CD4-positive, alpha-beta T cell (primary cell): ENCODE results near the gene CTNNA3. TPM values are rescaled to one million over a fixed set of nuclear protein-coding genes. Genes with fewer than 3 reads are reported as not detected.

ENCODE experiments used
- ATAC-seq: fragments of 200-7000 bp; cut with Tn5 transposase; one replicate; pipeline ENCODE4 v1.10.0; 2022; ENCODE audit warnings: mild to moderate bottlenecking; ENCODE audit not compliant: poor library complexity
- CTCF ChIA-PET: fragments of 350-600 bp; sonication (Branson Sonifier 250); formaldehyde crosslinking; loops from one replicate; lab custom pipeline; 2021; ENCODE audit warnings: antibody characterized with exemption, inconsistent platforms; lab: Charles Lee
- POLR2A ChIA-PET: fragments of 350-600 bp; sonication (Branson Sonifier 250); formaldehyde crosslinking; loops from one replicate; lab custom pipeline; 2021; ENCODE audit warnings: antibody characterized with exemption, inconsistent platforms; lab: Charles Lee
- DNase-seq, 14 experiments: peaks; one replicate each; pipeline ENCODE4 v3.0.0-alpha.2; 2013 to 2020; ENCODE audit warnings: mixed read lengths in 2 of 14
- H3K27ac ChIP-seq, 2 donors: one replicate each; pipeline versions ENCODE4 v1.5.1 to v1.7.0; 2013; ENCODE audit warnings: low read length in 2 of 2, low read depth in 1 of 2, mild to moderate bottlenecking in 1 of 2
- H3K27me3 ChIP-seq, 2 experiments: 1 replicate in 1 of 2; 2 replicates in 1 of 2; pipeline versions ENCODE4 v1.6.1 to v1.7.0; 2013; ENCODE audit warnings: low read length in 2 of 2, control low read depth in 1 of 2, mild to moderate bottlenecking in 1 of 2, moderate library complexity in 1 of 2; ENCODE audit not compliant: insufficient read depth in 2 of 2, control insufficient read depth in 1 of 2
- H3K36me3 ChIP-seq: one replicate; pipeline ENCODE4 v1.6.1; 2013; ENCODE audit warnings: low read length, control low read depth; ENCODE audit not compliant: insufficient read depth
- H3K4me1 ChIP-seq: one replicate; pipeline ENCODE4 v1.6.1; 2013; ENCODE audit warnings: low read length, control low read depth; ENCODE audit not compliant: insufficient read depth
- H3K4me3 ChIP-seq: one replicate; pipeline ENCODE4 v1.5.1; 2013; ENCODE audit warnings: mild to moderate bottlenecking, low read length, moderate library complexity
- H3K9me3 ChIP-seq, 2 experiments: 1 replicate in 1 of 2; 2 replicates in 1 of 2; pipeline versions ENCODE4 v1.6.1 to v1.7.0; 2013; ENCODE audit warnings: low read length in 2 of 2, mild to moderate bottlenecking in 2 of 2, control low read depth in 1 of 2, moderate library complexity in 1 of 2; ENCODE audit not compliant: control insufficient read depth in 1 of 2, insufficient read depth in 1 of 2
- H3K27ac Mint-ChIP-seq: one replicate; pipeline ENCODE4 v1.8.0; 2020; ENCODE audit warnings: mixed read lengths
- H3K27me3 Mint-ChIP-seq: one replicate; pipeline ENCODE4 v1.8.0; 2021; ENCODE audit warnings: mixed read lengths
- H3K36me3 Mint-ChIP-seq: one replicate; pipeline ENCODE4 v1.8.0; 2021; ENCODE audit warnings: low read depth, mixed read lengths
- H3K4me1 Mint-ChIP-seq: one replicate; pipeline ENCODE4 v1.8.0; 2021; ENCODE audit warnings: low read depth, mixed read lengths
- H3K4me3 Mint-ChIP-seq: one replicate; pipeline ENCODE4 v1.8.0; 2020; ENCODE audit warnings: mild to moderate bottlenecking, mixed read lengths
- H3K9me3 Mint-ChIP-seq: one replicate; pipeline ENCODE4 v1.8.0; 2020; ENCODE audit warnings: mixed read lengths
- intact Hi-C, 2 experiments: fragments of 100-400 bp; cut with DNase I in 1 of 2; cut with micrococcal nuclease in 1 of 2; formaldehyde crosslinking; loops; one replicate each; pipeline versions ENCODE4 v1.15.1 to v1.9.0; 2023 to 2025; cut with DNase I, micrococcal nuclease
- total RNA-seq, 174 experiments: library from RNA in 2 of 174; stranded (reverse) in 2 of 174; gene quantifications; one replicate each; pipeline ENCODE4 v1.2.3 and lab custom pipeline; 2021 to 2026
- TF ChIP-seq, protein P1 (sequence below): fragments of 200-600 bp; IDR thresholded peaks from one replicate; pipeline ENCODE4 v1.8.0; 2022; ENCODE audit warnings: antibody characterized with exemption, mild to moderate bottlenecking

Gene CTNNA3
- total RNA-seq, 2 experiments from 2014 or later: 0.80 TPM; not detected in 1

DNA sequence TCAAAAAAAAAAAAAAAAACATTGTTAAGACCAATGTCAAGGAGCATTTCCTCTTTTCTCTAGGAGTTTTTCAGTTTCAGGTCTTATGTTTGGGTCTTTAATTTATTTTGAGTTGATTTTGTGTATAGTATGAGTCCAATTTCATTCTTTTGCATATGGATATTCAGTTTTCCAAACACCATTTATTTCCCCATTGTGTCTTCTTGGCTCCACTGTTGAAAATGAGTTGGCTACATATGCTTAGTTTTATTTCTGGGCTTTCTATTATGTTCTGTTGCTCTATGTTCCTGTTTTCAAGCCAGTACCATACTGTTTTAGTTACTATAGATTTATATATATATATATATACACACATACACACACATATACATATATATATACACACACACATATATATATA, 1506.7 kb downstream of the CTNNA3 start:
- ATAC-seq (no peak), DNase-seq (no peak)
- TF ChIP-seq, protein P1, sequence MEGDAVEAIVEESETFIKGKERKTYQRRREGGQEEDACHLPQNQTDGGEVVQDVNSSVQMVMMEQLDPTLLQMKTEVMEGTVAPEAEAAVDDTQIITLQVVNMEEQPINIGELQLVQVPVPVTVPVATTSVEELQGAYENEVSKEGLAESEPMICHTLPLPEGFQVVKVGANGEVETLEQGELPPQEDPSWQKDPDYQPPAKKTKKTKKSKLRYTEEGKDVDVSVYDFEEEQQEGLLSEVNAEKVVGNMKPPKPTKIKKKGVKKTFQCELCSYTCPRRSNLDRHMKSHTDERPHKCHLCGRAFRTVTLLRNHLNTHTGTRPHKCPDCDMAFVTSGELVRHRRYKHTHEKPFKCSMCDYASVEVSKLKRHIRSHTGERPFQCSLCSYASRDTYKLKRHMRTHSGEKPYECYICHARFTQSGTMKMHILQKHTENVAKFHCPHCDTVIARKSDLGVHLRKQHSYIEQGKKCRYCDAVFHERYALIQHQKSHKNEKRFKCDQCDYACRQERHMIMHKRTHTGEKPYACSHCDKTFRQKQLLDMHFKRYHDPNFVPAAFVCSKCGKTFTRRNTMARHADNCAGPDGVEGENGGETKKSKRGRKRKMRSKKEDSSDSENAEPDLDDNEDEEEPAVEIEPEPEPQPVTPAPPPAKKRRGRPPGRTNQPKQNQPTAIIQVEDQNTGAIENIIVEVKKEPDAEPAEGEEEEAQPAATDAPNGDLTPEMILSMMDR: no peak
- Histone ChIP-seq H3K27ac (no peak overlapping the region), H3K4me1 (no peaks in the 10 kb centered on the region), H3K9me3 (no peaks in the 10 kb centered on the region), H3K4me3 (no peak overlapping the region), H3K27me3 (no peaks in the 10 kb centered on the region), H3K36me3 (no peaks in the 10 kb centered on the region)
- H3K27ac Mint-ChIP-seq: no peak overlapping the region
- intact Hi-C loops: loop anchor here in 1 of 2 experiments (10.0 kb wide), 1 partner anchor 1596 kb away; no protein-coding TSS in a partner anchor
- CTCF ChIA-PET: no interaction called here
- H3K4me1 Mint-ChIP-seq: no peaks in the 10 kb centered on the region
- no peak overlapping the region for H3K4me3 Mint-ChIP-seq
- POLR2A ChIA-PET: no interaction called here
- H3K9me3 Mint-ChIP-seq: no peaks in the 10 kb centered on the region
- no peaks in the 10 kb centered on the region for H3K36me3 Mint-ChIP-seq
- H3K27me3 Mint-ChIP-seq: no peaks in the 10 kb centered on the region

DNA sequence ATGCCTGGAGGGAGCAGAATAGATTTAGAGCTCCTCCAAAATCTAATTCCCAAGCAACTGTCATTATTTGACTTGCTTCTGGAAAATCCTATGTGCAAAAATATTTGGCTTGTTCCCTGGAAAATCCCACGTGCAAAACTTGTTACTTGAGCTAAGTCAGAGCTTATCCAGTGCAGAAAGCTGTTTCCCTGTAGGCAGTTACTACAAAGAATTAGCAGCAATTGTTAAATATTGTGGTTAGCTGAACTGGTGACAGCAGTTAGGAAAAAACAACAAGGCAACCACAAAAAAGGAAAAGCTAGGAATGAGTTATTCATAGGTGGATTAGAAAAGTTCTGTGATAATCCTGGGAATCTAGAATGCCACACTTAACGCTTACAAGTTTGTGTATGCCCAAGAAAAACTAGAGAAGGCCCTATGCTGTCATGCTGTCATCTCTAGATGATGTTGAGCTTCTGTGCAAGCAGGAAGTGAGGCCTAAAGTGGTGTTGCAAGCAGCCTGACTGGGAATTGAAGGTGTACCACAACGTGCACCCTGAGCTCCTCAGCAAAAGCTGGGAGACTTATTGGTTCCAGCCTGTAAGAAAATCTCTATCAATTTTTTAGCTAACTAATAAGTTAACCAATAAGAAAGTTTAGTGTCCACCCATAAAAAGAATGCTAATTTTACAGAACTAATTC, 1508.8 kb downstream of the CTNNA3 start:
- TF ChIP-seq, protein P1: no peak
- H3K4me3 ChIP-seq: no peak overlapping the region
- H3K4me1 Mint-ChIP-seq: no peaks in the 10 kb centered on the region
- H3K36me3 Mint-ChIP-seq: no peaks in the 10 kb centered on the region
- no peaks in the 10 kb centered on the region for H3K27me3 ChIP-seq
- no peaks in the 10 kb centered on the region for H3K36me3 ChIP-seq
- no peaks in the 10 kb centered on the region for H3K4me1 ChIP-seq
- H3K27me3 Mint-ChIP-seq: no peaks in the 10 kb centered on the region
- intact Hi-C loops: loop anchor here in 1 of 2 experiments (10.0 kb wide), 1 partner anchor 1598 kb away; no protein-coding TSS in a partner anchor
- DNase-seq (no peak), ATAC-seq (no peak)
- CTCF ChIA-PET: no interaction called here
- no peak overlapping the region for H3K4me3 Mint-ChIP-seq
- H3K9me3 ChIP-seq: no peaks in the 10 kb centered on the region
- H3K9me3 Mint-ChIP-seq: no peaks in the 10 kb centered on the region
- no peak overlapping the region for H3K27ac Mint-ChIP-seq
- POLR2A ChIA-PET: no interaction called here
- no peak overlapping the region for H3K27ac ChIP-seq

DNA sequence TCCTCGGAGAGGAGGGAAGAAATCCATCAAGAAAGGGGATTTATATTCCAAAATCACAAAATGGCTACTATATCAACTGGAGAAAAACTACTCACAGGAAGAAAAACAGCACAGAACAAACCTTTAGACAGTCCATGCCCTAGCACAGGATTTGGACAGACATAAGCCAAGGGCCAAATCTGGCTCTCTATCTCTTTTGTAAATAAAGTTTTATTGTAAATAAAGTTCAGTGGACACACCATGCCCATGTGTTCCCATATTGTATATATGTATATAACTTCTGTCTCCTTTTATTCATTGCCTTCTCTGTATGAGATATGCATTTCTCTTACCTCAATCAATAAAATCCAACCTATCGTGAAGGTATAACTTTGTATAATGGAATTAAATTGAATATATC, 1513.0 kb downstream of the CTNNA3 start:
- H3K4me1 ChIP-seq: no peaks in the 10 kb centered on the region
- no peaks in the 10 kb centered on the region for H3K36me3 Mint-ChIP-seq
- H3K9me3 ChIP-seq: no peaks in the 10 kb centered on the region
- H3K27ac ChIP-seq: no peak overlapping the region
- CTCF ChIA-PET: no interaction called here
- intact Hi-C loops: loop anchor here in 1 of 2 experiments (10.0 kb wide), 1 partner anchor 1602 kb away; no protein-coding TSS in a partner anchor
- H3K27me3 Mint-ChIP-seq: no peaks in the 10 kb centered on the region
- no peak overlapping the region for H3K27ac Mint-ChIP-seq
- no peaks in the 10 kb centered on the region for H3K4me1 Mint-ChIP-seq
- no peak for ATAC-seq
- no peak overlapping the region for H3K4me3 ChIP-seq
- TF ChIP-seq, protein P1: no peak
- no peaks in the 10 kb centered on the region for H3K27me3 ChIP-seq
- POLR2A ChIA-PET: no interaction called here
- no peaks in the 10 kb centered on the region for H3K9me3 Mint-ChIP-seq
- no peaks in the 10 kb centered on the region for H3K36me3 ChIP-seq
- no peak overlapping the region for H3K4me3 Mint-ChIP-seq
- DNase-seq: no peak
